Epithelial cell of esophagus (primary cell): ENCODE data around the gene WHRN.

Experiments
- DNase-seq: peaks from one replicate; pipeline ENCODE4 v3.0.0; 2010; ENCODE audit warnings: low read depth
- H3K4me3 ChIP-seq: 2 replicates; pipeline ENCODE4 v1.5.1; 2011; ENCODE audit warnings: mild to moderate bottlenecking, low read length, control low read depth
- TF ChIP-seq, protein P1 (sequence below): IDR thresholded peaks from 2 replicates; pipeline ENCODE4 v1.5.1; 2011; ENCODE audit warnings: low read depth, mild to moderate bottlenecking, low read length, control low read depth, inconsistent platforms; ENCODE audit not compliant: insufficient read depth; ENCODE audit errors: missing control alignments

Gene WHRN

DNA sequence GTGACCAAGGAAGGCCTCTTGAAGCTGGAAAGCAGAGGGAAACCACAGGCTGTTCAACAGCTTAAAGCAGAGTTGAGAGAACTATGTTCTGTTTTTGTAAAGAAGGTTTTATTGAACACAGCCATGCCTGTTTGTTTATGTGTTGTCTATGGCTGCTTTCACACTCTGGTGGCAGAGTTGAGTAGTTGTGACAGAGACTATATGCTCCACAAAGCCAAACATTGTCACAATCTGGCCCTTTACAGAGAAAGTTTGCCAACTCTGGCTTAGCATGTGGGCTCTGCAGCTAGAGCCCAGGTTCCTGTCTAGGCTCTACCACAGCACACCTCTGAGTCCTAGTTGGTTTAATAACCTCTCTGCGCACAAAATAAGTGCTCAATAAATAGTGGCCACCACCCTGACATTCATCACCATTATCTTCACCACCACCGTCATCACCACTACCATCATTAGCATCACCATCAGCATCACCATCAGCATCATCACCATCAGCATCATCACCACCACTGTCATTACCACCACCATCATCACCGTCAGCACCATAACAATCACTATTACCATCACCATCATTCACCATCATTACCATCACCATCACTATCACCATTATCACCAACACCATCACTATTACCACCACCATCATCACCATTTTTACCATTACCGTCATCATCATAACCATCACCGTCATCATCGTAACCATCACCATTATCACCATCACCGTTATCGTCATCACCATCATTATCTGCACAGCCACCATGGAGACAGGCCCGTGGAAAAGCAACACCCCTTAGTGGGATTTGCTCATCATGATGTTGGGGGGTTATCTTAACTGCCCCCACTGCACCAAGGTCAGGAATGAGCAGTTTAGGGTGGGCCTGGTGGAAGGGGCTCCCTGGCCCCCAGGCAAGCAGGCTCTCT lies 135.8 kb downstream of the WHRN start:
- DNase-seq: no peak
- TF ChIP-seq, protein P1, sequence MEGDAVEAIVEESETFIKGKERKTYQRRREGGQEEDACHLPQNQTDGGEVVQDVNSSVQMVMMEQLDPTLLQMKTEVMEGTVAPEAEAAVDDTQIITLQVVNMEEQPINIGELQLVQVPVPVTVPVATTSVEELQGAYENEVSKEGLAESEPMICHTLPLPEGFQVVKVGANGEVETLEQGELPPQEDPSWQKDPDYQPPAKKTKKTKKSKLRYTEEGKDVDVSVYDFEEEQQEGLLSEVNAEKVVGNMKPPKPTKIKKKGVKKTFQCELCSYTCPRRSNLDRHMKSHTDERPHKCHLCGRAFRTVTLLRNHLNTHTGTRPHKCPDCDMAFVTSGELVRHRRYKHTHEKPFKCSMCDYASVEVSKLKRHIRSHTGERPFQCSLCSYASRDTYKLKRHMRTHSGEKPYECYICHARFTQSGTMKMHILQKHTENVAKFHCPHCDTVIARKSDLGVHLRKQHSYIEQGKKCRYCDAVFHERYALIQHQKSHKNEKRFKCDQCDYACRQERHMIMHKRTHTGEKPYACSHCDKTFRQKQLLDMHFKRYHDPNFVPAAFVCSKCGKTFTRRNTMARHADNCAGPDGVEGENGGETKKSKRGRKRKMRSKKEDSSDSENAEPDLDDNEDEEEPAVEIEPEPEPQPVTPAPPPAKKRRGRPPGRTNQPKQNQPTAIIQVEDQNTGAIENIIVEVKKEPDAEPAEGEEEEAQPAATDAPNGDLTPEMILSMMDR: no peak
- H3K4me3 ChIP-seq: no peak overlapping the region

DNA sequence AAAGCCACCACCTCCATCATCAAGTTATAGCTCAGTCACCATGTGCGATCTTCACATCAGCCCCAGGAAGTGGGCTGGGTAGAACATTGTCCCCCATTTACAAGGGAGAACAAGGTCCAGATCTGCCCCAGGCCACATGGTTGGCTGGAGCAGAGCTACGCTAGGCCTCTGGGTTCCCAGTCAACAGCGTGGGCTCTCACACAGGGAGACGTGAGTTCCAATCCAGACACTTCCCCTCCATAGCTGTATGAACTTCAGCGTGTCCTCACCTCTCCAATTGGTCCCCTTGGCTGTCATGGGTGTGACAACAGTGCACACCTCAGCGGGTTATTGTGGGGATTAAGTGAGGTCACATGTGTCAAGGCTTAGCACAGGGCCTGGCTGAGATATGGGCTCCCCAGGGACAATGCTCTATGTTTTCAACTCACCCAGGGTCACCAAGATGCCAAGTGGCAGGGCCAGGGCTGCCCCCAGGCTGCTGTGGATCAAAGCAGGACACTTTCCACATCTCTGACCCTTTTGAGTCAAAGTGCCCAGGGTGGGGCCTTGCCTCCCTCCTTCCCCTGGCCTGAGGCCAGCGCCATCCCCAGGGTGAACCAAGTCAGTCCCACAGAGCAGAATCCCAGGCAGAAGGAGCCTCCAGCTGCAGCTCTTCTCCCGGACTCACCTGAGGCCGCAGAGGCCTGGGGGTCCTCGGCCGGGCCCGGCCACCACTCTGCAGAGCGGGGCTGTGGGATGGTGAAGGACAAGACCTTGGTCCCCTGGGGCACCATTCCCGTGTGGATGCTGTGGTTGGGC lies 137.3 kb downstream of the WHRN start:
- H3K4me3 ChIP-seq: no peak overlapping the region
- TF ChIP-seq, protein P1: no peak
- DNase-seq: no peak

DNA sequence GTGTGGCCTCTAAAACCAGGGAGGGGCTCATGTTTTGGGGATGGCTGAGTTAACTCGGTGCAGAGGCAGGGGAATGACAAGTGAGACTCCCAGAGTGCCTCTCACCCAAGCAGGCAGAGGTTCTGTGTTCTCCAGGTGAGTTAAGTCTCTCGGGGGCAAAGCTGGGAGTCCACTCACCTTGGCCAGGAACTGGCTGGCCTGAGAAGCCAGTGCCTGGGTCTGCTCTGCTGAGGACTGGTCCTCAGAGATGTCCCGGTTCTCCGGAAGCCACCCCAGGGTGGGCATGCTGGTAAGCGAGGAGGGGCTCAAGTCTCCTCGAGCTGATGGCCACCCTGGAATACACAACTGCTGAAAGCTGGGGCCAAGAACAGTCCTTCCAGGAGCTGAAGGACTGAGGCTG lies 137.9 kb downstream of the WHRN start:
- no peak for DNase-seq
- TF ChIP-seq, protein P1: no peak
- H3K4me3 ChIP-seq: no peak overlapping the region

DNA sequence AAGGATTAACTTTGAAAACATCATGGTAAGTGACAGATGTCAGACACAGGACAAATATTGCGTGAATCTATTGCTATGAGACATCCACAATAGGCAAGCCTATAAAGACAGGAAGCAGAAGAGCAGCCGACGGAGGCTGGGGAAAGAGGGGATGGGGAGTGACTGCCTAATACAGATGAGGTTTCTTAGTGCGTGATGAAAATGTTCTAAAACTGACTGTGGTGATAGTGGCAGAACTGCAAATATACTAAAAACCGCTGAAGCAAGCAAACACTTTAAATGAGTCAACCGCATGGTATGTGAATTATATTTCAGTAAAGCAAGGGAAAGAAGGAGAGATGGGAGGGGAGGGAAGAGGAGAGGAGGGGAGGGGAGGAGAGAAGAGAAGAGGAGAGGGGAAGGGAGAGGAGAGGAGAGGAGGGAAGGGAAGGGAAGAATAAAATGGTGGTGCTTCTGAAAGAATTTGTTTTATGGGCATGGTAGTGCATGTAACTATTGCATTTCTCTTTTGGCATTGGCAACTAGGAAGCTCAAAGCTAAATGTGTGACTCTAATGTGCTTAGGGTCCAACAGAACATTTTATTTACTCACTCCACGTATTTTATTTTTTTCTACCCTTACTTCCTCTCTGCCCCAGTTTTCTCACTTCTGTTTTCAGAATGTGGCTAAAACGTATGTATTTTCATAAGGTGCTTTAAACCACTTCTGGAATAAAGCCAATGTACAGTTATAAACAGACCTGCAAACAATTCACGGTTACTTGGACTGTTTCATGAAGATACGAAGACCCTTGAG lies 138.7 kb downstream of the WHRN start:
- peak; percentile 30 for DNase-seq
- H3K4me3 ChIP-seq: no peak overlapping the region
- TF ChIP-seq, protein P1: no peak

DNA sequence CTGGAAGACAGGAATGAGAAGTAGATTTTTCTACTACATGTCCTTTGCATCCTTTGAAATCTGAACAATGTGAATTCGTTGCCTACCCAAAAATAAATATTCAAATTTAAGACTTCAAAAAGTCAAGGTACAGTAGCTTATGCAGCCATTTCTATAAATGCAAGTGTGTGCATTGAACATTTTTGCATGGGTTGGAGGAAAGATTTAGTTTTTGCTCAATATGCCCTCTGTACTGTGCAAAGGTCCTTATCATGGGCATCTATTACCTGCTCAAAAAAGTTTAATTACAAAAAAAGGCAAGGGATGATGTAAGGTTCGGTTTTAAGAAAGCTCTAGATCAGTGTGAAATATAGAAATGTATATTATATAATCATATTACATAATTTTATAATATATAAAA lies 140.1 kb downstream of the WHRN start:
- TF ChIP-seq, protein P1: no peak
- DNase-seq: no peak
- no peak overlapping the region for H3K4me3 ChIP-seq

DNA sequence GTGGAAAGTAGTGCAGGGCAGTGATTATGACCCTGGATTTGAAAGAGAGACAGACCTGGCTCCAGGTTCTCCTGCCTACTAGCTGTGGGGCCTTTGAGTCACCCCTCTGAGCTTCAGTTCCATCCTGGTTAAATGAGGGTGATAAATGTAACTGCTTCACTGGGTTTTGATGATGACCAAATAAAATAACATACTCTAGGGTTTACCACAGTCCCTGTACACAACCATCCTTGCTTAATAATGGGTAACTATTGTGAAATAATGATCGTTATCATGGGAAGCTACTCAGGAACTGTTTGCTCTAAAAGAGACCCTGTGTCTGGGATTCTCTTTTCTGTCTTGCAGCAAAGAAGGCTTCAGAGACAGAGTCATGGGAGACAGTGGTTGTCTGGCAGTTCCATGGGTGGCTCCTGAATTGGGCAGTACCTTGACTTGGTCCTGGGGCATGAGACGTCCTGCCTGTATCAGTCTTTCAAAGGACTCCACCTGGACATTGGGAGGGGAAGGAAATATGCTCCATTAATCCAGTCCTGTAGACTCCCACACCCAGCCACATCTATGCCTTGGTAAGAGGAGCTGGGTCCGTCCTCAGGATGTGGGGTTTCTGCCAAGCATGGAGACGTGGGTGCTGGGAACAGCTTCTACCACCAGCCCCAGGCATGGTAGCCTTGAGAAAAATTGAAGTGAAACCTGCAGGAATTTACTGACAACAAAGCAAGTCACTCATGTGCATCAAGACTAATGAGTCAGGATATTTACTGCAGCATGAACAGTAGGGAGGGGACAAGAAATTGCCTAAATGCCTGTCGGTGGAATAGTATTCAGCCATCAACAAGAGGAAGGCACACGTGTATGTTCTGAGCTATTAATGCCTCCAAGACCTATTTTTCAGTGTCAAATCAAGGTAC lies 140.9 kb downstream of the WHRN start:
- H3K4me3 ChIP-seq: no peak overlapping the region
- DNase-seq: peak; percentile 24

More for the DNA sequence above, 140.9 kb downstream of the WHRN start:
- TF ChIP-seq, protein P1: no peak
